ENCODE measurements around the gene TGM5.

The TGM5 gene

GRCh38 chr15:43266834-43267233, at the start of gene TGM5:
Gene TGM5 (minus strand): TSS chr15:43266928. CDS start chr15:43266849, 79 bp downstream.
- no peak for TF ChIP-seq CTCF (IDR thresholded peaks at IDR 0.05; ENCODE audit: control extremely low read depth, extremely low read depth, low read depth, missing control alignments)
- no peak for DNase-seq (ENCODE audit: extremely low spot score)
- ChIA-PET CTCF (interaction anchor here (1.1 to 8.1 kb wide), 9 partner anchors 8 to 63 kb away, joined by 3 to 250 read pairs (median 14); partner anchors contain the start of gene EPB42), POLR2A (no interaction called here)

GRCh38 chr15:43314171-43314570, 47.4 kb upstream of the TGM5 start:
- POLR2A ChIA-PET, result no interaction called here
- CTCF ChIA-PET, result no interaction called here
- TF ChIP-seq CTCF (IDR thresholded peaks at IDR 0.05; ENCODE audit: control extremely low read depth, extremely low read depth, low read depth, missing control alignments), result no peak
- no peak for DNase-seq (ENCODE audit: extremely low spot score)

GRCh38 chr15:43312378-43312777, 45.6 kb upstream of the TGM5 start:
- no peak for DNase-seq (ENCODE audit: extremely low spot score)
- POLR2A ChIA-PET, result no interaction called here
- CTCF ChIA-PET, result interaction anchor here (0.9 to 3.5 kb wide), 3 partner anchors 12 to 87 kb away, joined by 3 to 11 read pairs (median 3); no protein-coding TSS in a partner anchor
- TF ChIP-seq CTCF (IDR thresholded peaks at IDR 0.05; ENCODE audit: control extremely low read depth, extremely low read depth, low read depth, missing control alignments), result no peak

GRCh38 chr15:43302205-43302817, 35.6 kb upstream of the TGM5 start, which contains the start of gene TGM7:
Gene TGM7 (minus strand): TSS chr15:43302255.
- no peak for DNase-seq (ENCODE audit: extremely low spot score)
- ChIA-PET POLR2A (no interaction called here), CTCF (interaction anchor here (1.4 to 6.7 kb wide), 2 partner anchors 16 to 35 kb away, joined by 3 to 41 read pairs; no protein-coding TSS in a partner anchor)
- TF ChIP-seq CTCF (IDR thresholded peaks at IDR 0.05; ENCODE audit: control extremely low read depth, extremely low read depth, low read depth, missing control alignments), result no peak

GRCh38 chr15:43299884-43300283, 33.2 kb upstream of the TGM5 start:
- CTCF ChIA-PET, result no interaction called here
- TF ChIP-seq CTCF (IDR thresholded peaks at IDR 0.05; ENCODE audit: control extremely low read depth, extremely low read depth, low read depth, missing control alignments), result no peak
- no peak for DNase-seq (ENCODE audit: extremely low spot score)
- POLR2A ChIA-PET, result no interaction called here

- TF ChIP-seq CTCF (IDR thresholded peaks at IDR 0.05; ENCODE audit: control extremely low read depth, extremely low read depth, low read depth, missing control alignments), result no peak
- no peak for DNase-seq (ENCODE audit: extremely low spot score)
- ChIA-PET CTCF (interaction anchor here (2.7 kb wide), 1 partner anchor 14 kb away, joined by 11 read pairs; no protein-coding TSS in a partner anchor), POLR2A (no interaction called here)
Measured at GRCh38 chr15:43299411-43299810, 32.7 kb upstream of the TGM5 start.
